Spleen (tissue), 7 donors: Measurements from ENCODE around the gene PKP4.

Experiments
- POLR2A ChIP-seq, 3 donors: fragments of 450-650 bp; IDR thresholded peaks; one replicate each; pipeline ENCODE4 v1.5.1; 2017; ENCODE audit warnings: antibody characterized with exemption in 3 of 3, mild to moderate bottlenecking in 1 of 3
- POLR2AphosphoS5 ChIP-seq, 3 donors: sonication (generic); formaldehyde crosslinking; IDR thresholded peaks; one replicate each; pipeline ENCODE4 v1.5.1; 2017; ENCODE audit warnings: antibody characterized with exemption in 3 of 3
- TF ChIP-seq, protein P1 (sequence below), 11 experiments: fragments of 200-600 bp in 7 of 11; fragments of 450-650 bp in 4 of 11; sonication (generic) in 4 of 11; IDR thresholded peaks in 8 of 11; conservative IDR thresholded peaks in 3 of 11; 1 replicate in 7 of 11; 2 replicates in 4 of 11; pipeline versions ENCODE4 v1.4.0 to v1.8.0; 2016 to 2021; ENCODE audit warnings: antibody characterized with exemption in 11 of 11, inconsistent platforms in 4 of 11, mild to moderate bottlenecking in 1 of 11
- donor health status: DM: no; HTN: no; CAD: no; lungs with moderate emphysema.
- donor health status: DM: no; HTN: no; CAD: no.
- donor health status: DM: no; HTN: no; CAD: no.

- TF ChIP-seq, protein P1, sequence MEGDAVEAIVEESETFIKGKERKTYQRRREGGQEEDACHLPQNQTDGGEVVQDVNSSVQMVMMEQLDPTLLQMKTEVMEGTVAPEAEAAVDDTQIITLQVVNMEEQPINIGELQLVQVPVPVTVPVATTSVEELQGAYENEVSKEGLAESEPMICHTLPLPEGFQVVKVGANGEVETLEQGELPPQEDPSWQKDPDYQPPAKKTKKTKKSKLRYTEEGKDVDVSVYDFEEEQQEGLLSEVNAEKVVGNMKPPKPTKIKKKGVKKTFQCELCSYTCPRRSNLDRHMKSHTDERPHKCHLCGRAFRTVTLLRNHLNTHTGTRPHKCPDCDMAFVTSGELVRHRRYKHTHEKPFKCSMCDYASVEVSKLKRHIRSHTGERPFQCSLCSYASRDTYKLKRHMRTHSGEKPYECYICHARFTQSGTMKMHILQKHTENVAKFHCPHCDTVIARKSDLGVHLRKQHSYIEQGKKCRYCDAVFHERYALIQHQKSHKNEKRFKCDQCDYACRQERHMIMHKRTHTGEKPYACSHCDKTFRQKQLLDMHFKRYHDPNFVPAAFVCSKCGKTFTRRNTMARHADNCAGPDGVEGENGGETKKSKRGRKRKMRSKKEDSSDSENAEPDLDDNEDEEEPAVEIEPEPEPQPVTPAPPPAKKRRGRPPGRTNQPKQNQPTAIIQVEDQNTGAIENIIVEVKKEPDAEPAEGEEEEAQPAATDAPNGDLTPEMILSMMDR (IDR thresholded peaks at IDR 0.05 in 8 of 11, conservative IDR thresholded peaks at IDR 0.05 in 3 of 11) = no peak
- no peak for TF ChIP-seq POLR2AphosphoS5 (IDR thresholded peaks at IDR 0.05)
- no peak for TF ChIP-seq POLR2A (IDR thresholded peaks at IDR 0.05)
These were observed 176.5 kb downstream of the PKP4 start for GRCh38 chr2:158633261-158633660.
